ENCODE results near the gene NUP210.
A peak's percentile ranks its signal among the peaks of the same experiment; 100 is the strongest.

Gene NUP210

GRCh38 chr3:13282358-13282985 is 137.7 kb downstream of the NUP210 start:
- H3K4me3 ChIP-seq (ENCODE audit: low read length, poor library complexity, severe bottlenecking), result no peak overlapping the region
- H4K20me1 ChIP-seq (ENCODE audit: insufficient read depth, low read length, poor library complexity, severe bottlenecking), result no peaks in the 10 kb centered on the region
- no peaks in the 10 kb centered on the region for H3K27me3 ChIP-seq (ENCODE audit: insufficient read depth, low read length, poor library complexity, severe bottlenecking)
- no peak for TF ChIP-seq EZH2phosphoT487 (IDR thresholded peaks at IDR 0.05; ENCODE audit: borderline replicate concordance)
- TF ChIP-seq CTCF (conservative IDR thresholded peaks at IDR 0.05; ENCODE audit: low read length), result no peak
- H3K36me3 ChIP-seq (ENCODE audit: insufficient read depth, low read length), result no peaks in the 10 kb centered on the region
- H2AFZ ChIP-seq (ENCODE audit: low read length), result no peak overlapping the region
- no peaks in the 10 kb centered on the region for H3K9me2 ChIP-seq (replicated peaks; ENCODE audit: low read depth, low read length)
- no peaks in the 10 kb centered on the region for H3F3A ChIP-seq (ENCODE audit: low read depth)
- H3K79me2 ChIP-seq (ENCODE audit: insufficient read depth, low read length), result no peaks in the 10 kb centered on the region
- H3K9ac ChIP-seq (ENCODE audit: low read depth, low read length, poor library complexity, severe bottlenecking), result no peak overlapping the region
- peaks cover 13% of the 10 kb centered on the region for H3K4me1 ChIP-seq (ENCODE audit: insufficient read depth, low read length, poor library complexity, severe bottlenecking)
- no peak overlapping the region for H3K4me2 ChIP-seq (ENCODE audit: low read depth, low read length, poor library complexity, severe bottlenecking)
- H3K9me3 ChIP-seq (ENCODE audit: insufficient read depth, low read depth, low read length), result peaks cover 11% of the 10 kb centered on the region; the same call in 1 of the 2 replicates

GRCh38 chr3:13281507-13282357 is 138.4 kb downstream of the NUP210 start:
- H4K20me1 ChIP-seq (ENCODE audit: insufficient read depth, low read length, poor library complexity, severe bottlenecking), result no peaks in the 10 kb centered on the region
- H3K4me2 ChIP-seq (ENCODE audit: low read depth, low read length, poor library complexity, severe bottlenecking), result no peak overlapping the region
- peaks cover 7% of the 10 kb centered on the region; the same call in 1 of the 2 replicates for H3K9me3 ChIP-seq (ENCODE audit: insufficient read depth, low read depth, low read length)
- no peaks in the 10 kb centered on the region for H3F3A ChIP-seq (ENCODE audit: low read depth)
- no peak overlapping the region for H3K9ac ChIP-seq (ENCODE audit: low read depth, low read length, poor library complexity, severe bottlenecking)
- H3K4me1 ChIP-seq (ENCODE audit: insufficient read depth, low read length, poor library complexity, severe bottlenecking), result peaks cover 10% of the 10 kb centered on the region
- no peaks in the 10 kb centered on the region for H3K79me2 ChIP-seq (ENCODE audit: insufficient read depth, low read length)
- no peaks in the 10 kb centered on the region for H3K27me3 ChIP-seq (ENCODE audit: insufficient read depth, low read length, poor library complexity, severe bottlenecking)
- H3K36me3 ChIP-seq (ENCODE audit: insufficient read depth, low read length), result no peaks in the 10 kb centered on the region
- no peaks in the 10 kb centered on the region for H3K9me2 ChIP-seq (replicated peaks; ENCODE audit: low read depth, low read length)
- peak overlapping the region; percentile 43; the same call in 1 of the 2 replicates for H2AFZ ChIP-seq (ENCODE audit: low read length)
- H3K4me3 ChIP-seq (ENCODE audit: low read length, poor library complexity, severe bottlenecking), result no peak overlapping the region
- TF ChIP-seq CTCF (conservative IDR thresholded peaks at IDR 0.05; ENCODE audit: low read length) (no peak), EZH2phosphoT487 (IDR thresholded peaks at IDR 0.05; ENCODE audit: borderline replicate concordance) (no peak)

- TF ChIP-seq CTCF (conservative IDR thresholded peaks at IDR 0.05; ENCODE audit: low read length) (no peak), EZH2phosphoT487 (IDR thresholded peaks at IDR 0.05; ENCODE audit: borderline replicate concordance) (no peak)
- Histone ChIP-seq H3K4me1 (ENCODE audit: insufficient read depth, low read length, poor library complexity, severe bottlenecking) (peaks cover 10% of the 10 kb centered on the region), H4K20me1 (ENCODE audit: insufficient read depth, low read length, poor library complexity, severe bottlenecking) (no peaks in the 10 kb centered on the region), H3K79me2 (ENCODE audit: insufficient read depth, low read length) (no peaks in the 10 kb centered on the region), H3K9me2 (replicated peaks; ENCODE audit: low read depth, low read length) (no peaks in the 10 kb centered on the region), H3K4me3 (ENCODE audit: low read length, poor library complexity, severe bottlenecking) (no peak overlapping the region), H3K36me3 (ENCODE audit: insufficient read depth, low read length) (no peaks in the 10 kb centered on the region), H3K4me2 (ENCODE audit: low read depth, low read length, poor library complexity, severe bottlenecking) (no peak overlapping the region), H3K27me3 (ENCODE audit: insufficient read depth, low read length, poor library complexity, severe bottlenecking) (no peaks in the 10 kb centered on the region), H3K9ac (ENCODE audit: low read depth, low read length, poor library complexity, severe bottlenecking) (no peak overlapping the region), H3K9me3 (ENCODE audit: insufficient read depth, low read depth, low read length) (0 out of 2 replicates have a peak, but pooled peaks cover 5% of the 10 kb centered on the region), H2AFZ (ENCODE audit: low read length) (peak overlapping the region; percentile 43; the same call in 1 of the 2 replicates), H3F3A (ENCODE audit: low read depth) (no peaks in the 10 kb centered on the region)
These were observed 139.2 kb downstream of the NUP210 start for GRCh38 chr3:13280811-13281506.
